Measurements from ENCODE around the gene PAMR1.

DNA sequence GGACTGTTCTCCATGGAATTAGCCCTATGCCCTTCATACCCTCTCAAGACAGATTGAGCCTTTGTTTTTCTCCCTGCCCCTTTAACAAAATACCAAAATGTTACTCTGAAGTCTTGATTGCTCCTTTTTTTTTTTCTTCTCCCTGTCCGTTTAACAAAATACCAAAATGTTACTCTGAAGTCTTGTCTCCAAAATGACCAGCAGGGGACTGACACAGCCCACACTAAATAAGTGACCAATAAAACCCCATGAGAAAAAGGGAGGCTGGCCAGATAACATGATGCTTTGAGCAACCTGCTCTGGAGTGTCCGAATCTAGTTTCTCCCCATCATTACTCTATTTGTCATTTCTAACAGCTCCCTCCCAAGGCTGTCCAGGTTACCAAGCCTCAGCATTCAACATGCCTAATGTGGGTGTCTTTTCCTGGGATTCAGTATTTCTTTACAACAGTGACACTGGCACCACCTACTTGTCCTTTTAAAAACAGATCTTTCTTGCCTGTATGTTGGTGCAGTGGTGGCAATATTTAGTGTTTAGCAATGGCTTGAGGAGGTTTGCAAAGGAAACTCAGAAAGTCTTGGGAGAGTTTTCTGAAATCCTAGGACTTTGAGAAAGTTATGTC lies 63.4 kb downstream of the PAMR1 start:
- TF ChIP-seq ZNF583 (CRISPR knock-in tag; IDR thresholded peaks at IDR 0.05), result no peak
- no peak for TF ChIP-seq KDM4B (IDR thresholded peaks at IDR 0.05; ENCODE audit: borderline replicate concordance in 2 of 2, low read depth in 1 of 2)
- no peak for TF ChIP-seq POLR2AphosphoS5 (IDR thresholded peaks at IDR 0.05; ENCODE audit: control insufficient read depth, insufficient read depth, low read depth, low read length)
- TF ChIP-seq RFX5 (IDR thresholded peaks at IDR 0.05; ENCODE audit: low read depth, low read length), result no peak
- TF ChIP-seq ZNF512 (tag; IDR thresholded peaks at IDR 0.05), result no peak
- no peak for TF ChIP-seq SP1 (CRISPR knock-in tag; IDR thresholded peaks at IDR 0.05)
- TF ChIP-seq HMBOX1 (IDR thresholded peaks at IDR 0.05), result no peak

All from K562 (cell line).